SH-SY5Y (cell line): ENCODE data around the gene ZBED3.

ENCODE experiments used
- GATA2 ChIP-seq: IDR thresholded peaks from 2 replicates; pipeline ENCODE4 v1.6.1; 2011; ENCODE audit warnings: mild to moderate bottlenecking, low read depth, low read length
- GATA3 ChIP-seq: IDR thresholded peaks from 2 replicates; pipeline ENCODE4 v1.6.1; 2011; ENCODE audit warnings: low read depth, mild to moderate bottlenecking, low read length, moderate library complexity

ZBED3 gene

GRCh38 chr5:77087484-77088261 is 588 bp upstream of the ZBED3 start:
- no peak for TF ChIP-seq GATA2

DNA sequence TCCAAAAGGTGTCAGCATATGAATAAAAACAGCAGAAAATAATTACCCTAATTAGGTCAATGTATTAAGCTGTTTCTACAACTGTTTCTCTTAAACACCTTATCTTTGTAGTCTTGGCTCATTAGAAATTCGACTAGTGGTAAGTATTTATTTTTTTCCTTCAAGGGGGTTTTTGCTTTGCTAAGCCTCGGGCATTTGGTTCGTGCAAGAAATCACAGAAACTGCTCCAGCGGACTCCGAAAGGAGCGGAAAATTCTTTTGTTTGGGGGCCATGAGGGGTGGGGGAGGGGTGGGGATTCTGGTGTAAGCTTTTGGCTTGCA is 757 bp downstream of the ZBED3 start:
- TF ChIP-seq GATA3 (no peak), GATA2 (no peak)

GRCh38 chr5:77083088-77083487 is 4.0 kb downstream of the ZBED3 start:
- no peak for TF ChIP-seq GATA3
- no peak for TF ChIP-seq GATA2

DNA sequence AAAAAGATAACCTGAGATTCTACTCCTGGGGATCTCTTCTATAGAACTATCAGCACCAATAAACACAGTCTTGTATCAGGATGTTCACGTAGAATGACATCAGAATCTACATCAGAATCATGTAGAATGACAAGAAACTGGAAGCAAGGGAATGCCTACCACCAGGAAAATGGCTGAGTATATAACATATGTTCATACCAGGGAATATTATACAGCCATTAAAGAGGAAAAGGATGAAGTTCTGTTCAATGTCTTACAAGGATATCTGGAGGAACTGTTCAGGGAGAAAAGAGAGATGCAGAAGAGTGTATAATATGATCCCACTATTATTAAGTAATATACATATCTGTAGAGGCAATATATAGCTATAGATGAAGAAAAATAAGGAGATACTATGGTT is 4.8 kb downstream of the ZBED3 start:
- TF ChIP-seq GATA2 (no peak), GATA3 (no peak)

DNA sequence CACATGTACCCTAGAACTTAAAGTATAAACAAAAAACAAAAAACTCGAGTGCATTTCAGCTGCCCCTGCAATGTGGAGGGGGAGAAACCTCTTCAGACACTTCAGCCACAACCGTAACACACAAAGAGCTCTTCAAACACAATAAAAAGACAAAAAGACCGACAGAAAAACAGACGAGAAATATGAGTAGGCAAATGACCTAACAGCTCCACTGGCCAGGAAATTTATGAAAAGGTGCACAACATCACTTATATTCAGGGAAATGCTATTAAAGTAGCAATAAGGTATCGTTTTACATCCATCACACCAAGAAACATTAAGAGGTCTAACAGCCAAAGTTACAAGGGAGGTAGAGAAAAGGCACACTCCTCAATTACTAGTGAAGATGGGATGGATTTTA is 6.2 kb downstream of the ZBED3 start:
- TF ChIP-seq GATA2 (no peak), GATA3 (no peak)

- TF ChIP-seq GATA2, result no peak
- no peak for TF ChIP-seq GATA3
Measured at GRCh38 chr5:77077829-77078176, 9.3 kb downstream of the ZBED3 start.

- TF ChIP-seq GATA3 (no peak), GATA2 (no peak)
Measured at GRCh38 chr5:77076961-77077828, 9.9 kb downstream of the ZBED3 start.

DNA sequence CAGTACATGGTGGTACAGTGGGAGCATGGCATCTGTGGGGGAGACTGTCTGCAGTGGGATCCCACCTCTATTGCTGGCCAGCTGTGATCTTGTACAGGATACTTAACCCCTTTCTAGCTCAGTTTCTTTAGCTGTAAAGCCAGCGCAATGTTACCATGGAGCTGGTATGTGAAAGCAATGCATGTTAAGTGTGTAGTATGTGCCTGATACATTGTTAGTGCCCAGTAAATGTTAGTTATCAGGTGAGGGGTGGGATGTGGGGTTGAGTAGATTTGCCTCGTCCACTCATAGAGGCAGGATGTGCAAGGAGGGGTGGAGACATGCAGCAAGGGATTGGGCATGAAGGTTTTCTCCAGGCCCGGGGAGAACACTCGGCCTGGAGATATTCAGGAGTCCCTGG is 12.3 kb downstream of the ZBED3 start:
- TF ChIP-seq GATA3 (no peak), GATA2 (no peak)

- TF ChIP-seq GATA2 (no peak), GATA3 (no peak)
Measured at GRCh38 chr5:77073667-77074066, 13.4 kb downstream of the ZBED3 start.

- TF ChIP-seq GATA2, result no peak
- TF ChIP-seq GATA3, result no peak
Measured at GRCh38 chr5:77066823-77067442, 20.2 kb downstream of the ZBED3 start.

- TF ChIP-seq GATA3 (no peak), GATA2 (no peak)
Measured at GRCh38 chr5:77066184-77066583, 20.9 kb downstream of the ZBED3 start.

DNA sequence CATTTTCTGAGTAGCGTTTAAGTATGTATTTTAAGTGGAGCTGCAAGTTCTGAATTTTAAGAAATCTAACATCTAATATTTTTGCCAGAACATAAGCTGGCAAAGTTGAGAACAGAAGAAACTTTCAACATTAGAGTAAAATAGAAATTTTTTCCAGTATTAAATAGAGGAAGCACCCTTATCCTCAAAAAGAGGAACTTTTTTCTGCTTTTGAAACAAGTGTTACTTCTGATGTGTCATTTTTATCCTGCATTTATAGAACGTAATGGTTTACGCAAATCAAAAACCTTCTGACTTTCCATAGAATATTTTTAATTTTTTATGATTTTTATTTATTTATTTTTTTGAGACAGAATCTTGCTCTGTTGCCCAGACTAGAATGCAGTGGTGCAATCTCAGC is 21.8 kb downstream of the ZBED3 start:
- TF ChIP-seq GATA3, result no peak
- no peak for TF ChIP-seq GATA2

- TF ChIP-seq GATA2, result no peak
- TF ChIP-seq GATA3, result no peak
Measured at GRCh38 chr5:77064040-77064439, 23.0 kb downstream of the ZBED3 start.

DNA sequence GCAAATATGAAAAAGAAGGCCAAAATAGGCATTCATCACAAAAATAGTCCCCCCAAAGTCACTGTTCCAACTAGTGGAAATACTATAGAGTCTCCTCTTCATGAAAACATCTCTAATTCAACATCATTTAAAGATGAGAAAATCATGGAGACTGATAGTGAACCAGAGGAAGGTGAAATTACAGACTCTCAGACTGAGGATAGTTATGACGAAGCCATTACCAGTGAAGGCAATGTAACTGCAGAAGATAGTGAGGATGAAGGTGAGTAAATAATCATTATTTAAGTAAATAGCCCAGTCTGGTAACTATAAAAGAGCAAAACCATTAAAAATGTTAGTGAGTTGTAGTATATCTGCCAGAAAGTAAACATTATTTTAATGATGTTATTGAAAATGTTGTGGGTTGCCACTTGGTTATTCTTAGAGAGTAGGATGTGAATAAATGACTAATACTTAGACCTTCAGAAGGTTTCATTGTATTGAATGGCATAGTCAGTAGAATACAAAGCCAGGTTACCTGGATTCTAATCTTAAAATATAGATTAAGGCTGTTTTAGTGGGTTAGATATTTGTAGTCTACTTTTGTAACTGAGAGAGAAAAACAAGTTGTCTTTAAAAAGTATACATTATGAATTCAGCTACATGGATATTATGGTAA is 40.5 kb downstream of the ZBED3 start:
- no peak for TF ChIP-seq GATA2
- no peak for TF ChIP-seq GATA3
